Heart left ventricle (tissue), 13 donors: ENCODE results near the gene ANO5.

Experiments
- POLR2A ChIP-seq, 2 donors: fragments of 450-650 bp; IDR thresholded peaks; one replicate each; pipeline ENCODE4 v1.6.1; 2017; ENCODE audit warnings: antibody characterized with exemption in 2 of 2, mild to moderate bottlenecking in 2 of 2, moderate library complexity in 2 of 2
- TF ChIP-seq, protein P1 (sequence below), 12 donors: fragments of 200-600 bp; sonication (generic) in 4 of 12; IDR thresholded peaks; one replicate each; pipeline versions ENCODE4 v1.5.0 to v1.8.0; 2018 to 2022; ENCODE audit warnings: antibody characterized with exemption in 12 of 12, mild to moderate bottlenecking in 5 of 12
- donor health status: ischemic (EF 13 %, LVEDD 7.1; RV severe dilation, severe dysfunction).
- donor health status: DM: no; HTN: yes; CAD: no.
- donor health status: DM: no; HTN: no; CAD: no.
- donor health status: ischemic (EF 25% LVEDD 6.9; RV normal size, moderate dysfunction).
- donor health status: ischemic (EF 25% LVEDD 5.7; RV mildly dilated, moderate dysfunction).
- donor health status: ischemic (EF 35%, LVEDD 5.7; RV mildly dilated, moderate dysfunction).
- donor health status: nonischemic (EF 11% LVEDD 7.7; RV severe dilation, severe dysfunction).
- donor health status: DM: yes; HTN: yes; CAD: no.
- donor health status: PGD.
- donor health status: ischemic (EF 29% LVEDD 5.4; RV normal size, mild dysfunction).
- donor health status: nonischemic (EF 23%, LVEDD 6.1; RV moderate dilation, normal function).

GRCh38 chr11:22302368-22302767 lies 109.5 kb downstream of the ANO5 start:
- TF ChIP-seq POLR2A (IDR thresholded peaks at IDR 0.05) = no peak
- TF ChIP-seq, protein P1, sequence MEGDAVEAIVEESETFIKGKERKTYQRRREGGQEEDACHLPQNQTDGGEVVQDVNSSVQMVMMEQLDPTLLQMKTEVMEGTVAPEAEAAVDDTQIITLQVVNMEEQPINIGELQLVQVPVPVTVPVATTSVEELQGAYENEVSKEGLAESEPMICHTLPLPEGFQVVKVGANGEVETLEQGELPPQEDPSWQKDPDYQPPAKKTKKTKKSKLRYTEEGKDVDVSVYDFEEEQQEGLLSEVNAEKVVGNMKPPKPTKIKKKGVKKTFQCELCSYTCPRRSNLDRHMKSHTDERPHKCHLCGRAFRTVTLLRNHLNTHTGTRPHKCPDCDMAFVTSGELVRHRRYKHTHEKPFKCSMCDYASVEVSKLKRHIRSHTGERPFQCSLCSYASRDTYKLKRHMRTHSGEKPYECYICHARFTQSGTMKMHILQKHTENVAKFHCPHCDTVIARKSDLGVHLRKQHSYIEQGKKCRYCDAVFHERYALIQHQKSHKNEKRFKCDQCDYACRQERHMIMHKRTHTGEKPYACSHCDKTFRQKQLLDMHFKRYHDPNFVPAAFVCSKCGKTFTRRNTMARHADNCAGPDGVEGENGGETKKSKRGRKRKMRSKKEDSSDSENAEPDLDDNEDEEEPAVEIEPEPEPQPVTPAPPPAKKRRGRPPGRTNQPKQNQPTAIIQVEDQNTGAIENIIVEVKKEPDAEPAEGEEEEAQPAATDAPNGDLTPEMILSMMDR (IDR thresholded peaks at IDR 0.05) = no peak
